ENCODE results near the gene ATAD2B.

The ATAD2B gene

GRCh38 chr2:23839919-23840578 lies 86.9 kb downstream of the ATAD2B start:
- H3K27ac ChIP-seq = no peak overlapping the region
- no peak for TF ChIP-seq CTCF (conservative IDR thresholded peaks at IDR 0.05)

- no peak overlapping the region for H3K27ac ChIP-seq
- no peak for TF ChIP-seq CTCF (conservative IDR thresholded peaks at IDR 0.05)
These were observed 87.9 kb downstream of the ATAD2B start for GRCh38 chr2:23838996-23839395.

- no peak overlapping the region for H3K27ac ChIP-seq
- TF ChIP-seq CTCF (conservative IDR thresholded peaks at IDR 0.05) = no peak
These were observed 88.3 kb downstream of the ATAD2B start for GRCh38 chr2:23838581-23838980.

GRCh38 chr2:23837871-23838270 lies 89.1 kb downstream of the ATAD2B start:
- TF ChIP-seq CTCF (conservative IDR thresholded peaks at IDR 0.05) = no peak

GRCh38 chr2:23836971-23837565 lies 89.9 kb downstream of the ATAD2B start:
- H3K27ac ChIP-seq = no peak overlapping the region
- no peak for TF ChIP-seq CTCF (conservative IDR thresholded peaks at IDR 0.05)

More at GRCh38 chr2:23837871-23838270, 89.1 kb downstream of the ATAD2B start:
- H3K27ac ChIP-seq = no peak overlapping the region

- TF ChIP-seq CTCF (conservative IDR thresholded peaks at IDR 0.05) = no peak
- H3K27ac ChIP-seq = no peak overlapping the region
These were observed 90.4 kb downstream of the ATAD2B start for GRCh38 chr2:23836505-23836904.

GRCh38 chr2:23835988-23836387 lies 90.9 kb downstream of the ATAD2B start:
- no peak overlapping the region for H3K27ac ChIP-seq
- no peak for TF ChIP-seq CTCF (conservative IDR thresholded peaks at IDR 0.05)

Data from VCaP (cell line).